ENCODE results near the gene GRIN3A. TPM values are rescaled to one million over a fixed set of nuclear protein-coding genes. Genes with fewer than 3 reads are reported as not detected.

GRIN3A gene
- total and polyA plus RNA-seq, 4 donors = 0.02 to 0.11 (median 0.07) TPM

GRCh38 chr9:101677861-101678260 lies 60.6 kb downstream of the GRIN3A start:
- Histone ChIP-seq H3K9ac (ENCODE audit: insufficient read depth in 1 of 2, low read length in 2 of 2) (no peak overlapping the region), H3K4me3 (no peak overlapping the region), H3K9me3 (ENCODE audit: control insufficient read depth in 4 of 4, insufficient read depth in 3 of 4, low read length in 3 of 4) (no peaks in the 10 kb centered on the region), H3K36me3 (ENCODE audit: control insufficient read depth in 4 of 4, insufficient read depth in 4 of 4, low read length in 4 of 4) (no peaks in the 10 kb centered on the region), H3K27ac (ENCODE audit: low read depth in 1 of 2, low read length in 1 of 2) (no peak overlapping the region), H3K27me3 (ENCODE audit: control insufficient read depth in 3 of 3, insufficient read depth in 3 of 3, low read length in 2 of 3) (no peaks in the 10 kb centered on the region), H3K4me1 (ENCODE audit: control insufficient read depth in 5 of 5, insufficient read depth in 5 of 5, low read length in 5 of 5) (peaks cover 0 to 8% (median 0%) of the 10 kb centered on the region in 5 donors)
- ATAC-seq (ENCODE audit: insufficient read depth, low FRiP score) (no peak), DNase-seq (no peak)
- TF ChIP-seq, protein P1, sequence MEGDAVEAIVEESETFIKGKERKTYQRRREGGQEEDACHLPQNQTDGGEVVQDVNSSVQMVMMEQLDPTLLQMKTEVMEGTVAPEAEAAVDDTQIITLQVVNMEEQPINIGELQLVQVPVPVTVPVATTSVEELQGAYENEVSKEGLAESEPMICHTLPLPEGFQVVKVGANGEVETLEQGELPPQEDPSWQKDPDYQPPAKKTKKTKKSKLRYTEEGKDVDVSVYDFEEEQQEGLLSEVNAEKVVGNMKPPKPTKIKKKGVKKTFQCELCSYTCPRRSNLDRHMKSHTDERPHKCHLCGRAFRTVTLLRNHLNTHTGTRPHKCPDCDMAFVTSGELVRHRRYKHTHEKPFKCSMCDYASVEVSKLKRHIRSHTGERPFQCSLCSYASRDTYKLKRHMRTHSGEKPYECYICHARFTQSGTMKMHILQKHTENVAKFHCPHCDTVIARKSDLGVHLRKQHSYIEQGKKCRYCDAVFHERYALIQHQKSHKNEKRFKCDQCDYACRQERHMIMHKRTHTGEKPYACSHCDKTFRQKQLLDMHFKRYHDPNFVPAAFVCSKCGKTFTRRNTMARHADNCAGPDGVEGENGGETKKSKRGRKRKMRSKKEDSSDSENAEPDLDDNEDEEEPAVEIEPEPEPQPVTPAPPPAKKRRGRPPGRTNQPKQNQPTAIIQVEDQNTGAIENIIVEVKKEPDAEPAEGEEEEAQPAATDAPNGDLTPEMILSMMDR (IDR thresholded peaks at IDR 0.05; ENCODE audit: control extremely low read depth, extremely low read depth) = no peak

GRCh38 chr9:101675341-101675740 lies 63.1 kb downstream of the GRIN3A start:
- 49 to 71% methylated on average over 1 of the region's 1 CpG for WGBS, 2 donors
- DNase-seq = no peak
- H3K27ac ChIP-seq (ENCODE audit: low read depth in 1 of 2, low read length in 1 of 2) = no peak overlapping the region
- no peaks in the 10 kb centered on the region for H3K27me3 ChIP-seq (ENCODE audit: control insufficient read depth in 3 of 3, insufficient read depth in 3 of 3, low read length in 2 of 3)
- no peak overlapping the region for H3K9ac ChIP-seq (ENCODE audit: insufficient read depth in 1 of 2, low read length in 2 of 2)
- ATAC-seq (ENCODE audit: insufficient read depth, low FRiP score) = no peak
- peaks cover 0 to 16% (median 0%) of the 10 kb centered on the region in 5 donors for H3K4me1 ChIP-seq (ENCODE audit: control insufficient read depth in 5 of 5, insufficient read depth in 5 of 5, low read length in 5 of 5)
- TF ChIP-seq, protein P1 (IDR thresholded peaks at IDR 0.05; ENCODE audit: control extremely low read depth, extremely low read depth) = no peak
- no peaks in the 10 kb centered on the region for H3K36me3 ChIP-seq (ENCODE audit: control insufficient read depth in 4 of 4, insufficient read depth in 4 of 4, low read length in 4 of 4)
- no peaks in the 10 kb centered on the region for H3K9me3 ChIP-seq (ENCODE audit: control insufficient read depth in 4 of 4, insufficient read depth in 3 of 4, low read length in 3 of 4)
- no peak overlapping the region for H3K4me3 ChIP-seq

GRCh38 chr9:101674165-101674564 lies 64.3 kb downstream of the GRIN3A start:
- Histone ChIP-seq H3K36me3 (ENCODE audit: control insufficient read depth in 4 of 4, insufficient read depth in 4 of 4, low read length in 4 of 4) (no peaks in the 10 kb centered on the region), H3K27ac (ENCODE audit: low read depth in 1 of 2, low read length in 1 of 2) (no peak overlapping the region), H3K27me3 (ENCODE audit: control insufficient read depth in 3 of 3, insufficient read depth in 3 of 3, low read length in 2 of 3) (no peaks in the 10 kb centered on the region), H3K4me1 (ENCODE audit: control insufficient read depth in 5 of 5, insufficient read depth in 5 of 5, low read length in 5 of 5) (peaks cover 0 to 16% (median 0%) of the 10 kb centered on the region in 5 donors), H3K4me3 (no peak overlapping the region), H3K9me3 (ENCODE audit: control insufficient read depth in 4 of 4, insufficient read depth in 3 of 4, low read length in 3 of 4) (no peaks in the 10 kb centered on the region), H3K9ac (ENCODE audit: insufficient read depth in 1 of 2, low read length in 2 of 2) (no peak overlapping the region)
- DNase-seq = no peak
- TF ChIP-seq, protein P1 (IDR thresholded peaks at IDR 0.05; ENCODE audit: control extremely low read depth, extremely low read depth) = no peak
- 52 to 68% methylated on average over 1 of the region's 1 CpG for WGBS, 2 donors
- ATAC-seq (ENCODE audit: insufficient read depth, low FRiP score) = no peak

GRCh38 chr9:101673642-101674041 lies 64.8 kb downstream of the GRIN3A start:
- Histone ChIP-seq H3K9ac (ENCODE audit: insufficient read depth in 1 of 2, low read length in 2 of 2) (no peak overlapping the region), H3K4me3 (no peak overlapping the region), H3K9me3 (ENCODE audit: control insufficient read depth in 4 of 4, insufficient read depth in 3 of 4, low read length in 3 of 4) (no peaks in the 10 kb centered on the region), H3K4me1 (ENCODE audit: control insufficient read depth in 5 of 5, insufficient read depth in 5 of 5, low read length in 5 of 5) (peaks cover 0 to 16% (median 0%) of the 10 kb centered on the region in 5 donors), H3K27me3 (ENCODE audit: control insufficient read depth in 3 of 3, insufficient read depth in 3 of 3, low read length in 2 of 3) (no peaks in the 10 kb centered on the region), H3K36me3 (ENCODE audit: control insufficient read depth in 4 of 4, insufficient read depth in 4 of 4, low read length in 4 of 4) (no peaks in the 10 kb centered on the region), H3K27ac (ENCODE audit: low read depth in 1 of 2, low read length in 1 of 2) (no peak overlapping the region)
- ATAC-seq (ENCODE audit: insufficient read depth, low FRiP score) (no peak), DNase-seq (peak in 2 of 3 donors; percentile 25 to 43)
- 56 to 71% methylated on average over 2 of the region's 2 CpGs for WGBS, 2 donors
- TF ChIP-seq, protein P1 (IDR thresholded peaks at IDR 0.05; ENCODE audit: control extremely low read depth, extremely low read depth) = no peak

All from lung (tissue), 12 donors.